GM19193 (cell line): Measurements from ENCODE around the gene HOXB3.

Experiments used
- POLR2A ChIP-seq: IDR thresholded peaks from 4 replicates; pipeline ENCODE4 v1.6.1; 2011; ENCODE audit not compliant: insufficient read depth, insufficient read length; ENCODE audit errors: extremely low read depth

The HOXB3 gene

DNA sequence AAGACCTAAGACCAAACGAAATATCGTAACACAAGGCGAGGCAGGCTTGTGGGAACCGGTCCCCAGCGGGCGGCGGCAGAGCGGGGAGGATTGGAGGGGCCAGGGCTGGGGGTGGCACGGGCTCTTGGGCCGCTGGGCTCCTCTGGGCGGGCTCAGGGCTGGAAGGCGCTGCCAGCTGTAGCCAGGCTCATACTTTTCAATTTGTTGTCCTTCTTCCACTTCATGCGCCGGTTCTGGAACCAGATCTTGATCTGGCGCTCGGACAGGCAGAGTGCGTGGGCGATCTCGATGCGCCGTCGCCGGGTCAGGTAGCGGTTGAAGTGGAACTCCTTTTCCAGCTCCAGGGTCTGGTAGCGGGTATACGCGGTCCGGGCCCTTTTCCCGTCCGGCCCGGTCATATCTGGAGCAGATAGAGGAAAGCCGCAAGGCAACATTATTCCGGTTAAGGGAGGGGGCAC lies 2.0 kb upstream of the HOXB3 start:
- no peak for TF ChIP-seq POLR2A

DNA sequence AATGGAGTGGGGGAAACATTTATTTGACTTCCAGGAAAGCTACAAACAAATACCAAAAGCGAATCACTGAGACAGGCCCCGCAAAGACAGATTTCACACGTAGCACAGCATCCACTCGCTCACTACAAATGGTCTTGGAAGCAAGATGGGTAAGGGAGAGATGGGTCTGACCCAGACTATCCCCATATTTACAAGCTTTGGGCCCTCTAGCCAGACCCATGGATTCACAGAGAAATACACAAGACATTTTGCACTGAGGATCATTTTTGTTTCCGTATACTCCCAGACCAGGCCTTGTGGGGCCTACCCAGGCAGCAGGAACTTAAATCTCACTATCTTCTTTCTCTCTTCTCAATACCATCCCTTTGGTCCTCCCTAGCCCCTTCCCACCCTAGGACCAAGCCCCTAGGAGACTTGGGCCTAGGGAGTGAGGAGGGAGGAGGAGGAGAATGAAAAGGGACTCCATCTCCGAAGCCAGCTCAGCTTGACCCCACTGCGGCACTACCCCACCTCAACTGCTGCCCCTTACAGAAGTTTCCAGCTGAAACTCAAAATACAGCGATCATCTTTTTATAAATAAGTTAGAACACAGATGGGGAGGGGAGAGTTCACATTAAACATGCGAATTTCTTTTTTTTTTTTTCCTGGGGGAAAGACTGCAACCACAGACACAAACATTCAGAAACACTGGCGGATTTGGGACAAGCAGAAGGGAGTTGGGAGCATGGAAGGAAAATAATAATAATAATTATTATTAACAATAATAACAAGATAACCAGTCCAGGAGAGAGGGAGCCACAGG lies 1.4 kb upstream of the HOXB3 start:
- TF ChIP-seq POLR2A = no peak

DNA sequence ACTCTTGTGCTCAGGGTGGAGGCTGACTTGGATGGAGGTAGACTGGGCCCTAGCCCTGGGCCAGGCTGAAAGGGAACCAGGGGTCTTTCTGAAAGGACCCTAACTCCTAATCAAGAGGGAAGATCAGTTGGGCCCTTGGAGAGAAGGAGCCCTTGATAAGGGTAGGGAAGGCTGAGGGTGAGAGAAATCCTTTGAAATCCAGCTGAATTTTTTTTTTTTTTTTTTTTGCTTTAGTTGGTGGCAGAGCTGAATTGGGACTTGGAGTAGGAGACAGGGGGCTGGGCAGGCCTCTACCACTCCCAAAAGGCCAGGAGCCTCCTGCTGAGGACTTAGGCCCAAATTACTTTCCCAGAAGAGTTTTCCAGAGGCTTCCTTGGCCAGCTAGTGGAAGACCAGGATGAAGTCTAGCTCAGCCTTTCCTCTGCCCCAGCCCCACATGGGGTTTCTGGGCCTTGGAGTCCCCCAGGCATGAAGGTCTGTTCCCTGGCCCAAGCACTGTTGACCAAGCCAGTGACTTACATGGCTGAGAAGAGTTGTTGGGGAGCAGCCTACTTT lies 643 bp upstream of the HOXB3 start:
- TF ChIP-seq POLR2A = no peak

DNA sequence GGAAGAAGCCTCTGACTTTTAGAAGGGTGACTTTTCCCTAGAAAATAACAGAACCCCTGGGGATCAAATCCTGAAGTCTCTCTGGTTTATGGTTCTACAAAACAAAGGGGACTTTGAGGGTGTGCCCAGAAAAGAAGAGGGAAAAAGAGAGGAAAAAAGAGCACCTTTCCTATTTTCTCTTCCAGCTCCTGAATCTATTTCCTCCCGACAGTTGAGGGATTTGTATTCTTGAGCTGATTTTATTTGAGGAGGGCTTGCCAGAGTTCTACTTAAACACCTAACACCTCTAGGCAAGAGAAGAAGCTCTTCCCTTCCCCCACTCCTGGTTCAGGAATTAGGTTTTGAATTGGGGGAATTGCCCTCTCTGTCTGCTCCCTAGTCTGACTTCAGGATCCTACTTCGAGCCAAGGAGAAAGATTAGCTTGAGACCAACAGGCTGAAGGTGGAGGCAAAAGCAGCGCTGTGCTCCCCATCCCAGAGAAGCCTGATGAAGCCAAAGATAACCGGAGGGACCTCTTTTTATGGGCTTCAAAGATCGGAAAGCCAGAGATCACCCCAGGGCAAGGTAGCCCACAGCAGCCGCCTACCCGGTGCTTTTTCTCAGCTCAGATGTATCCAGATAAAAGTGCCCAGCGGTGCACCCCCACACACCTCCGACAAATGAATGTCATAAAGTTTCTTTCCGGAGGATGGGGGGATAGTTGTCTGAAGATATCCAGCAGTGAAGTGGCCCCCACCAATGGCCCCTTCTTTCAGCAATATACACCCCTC lies 796 bp downstream of the HOXB3 start:
- TF ChIP-seq POLR2A = no peak

DNA sequence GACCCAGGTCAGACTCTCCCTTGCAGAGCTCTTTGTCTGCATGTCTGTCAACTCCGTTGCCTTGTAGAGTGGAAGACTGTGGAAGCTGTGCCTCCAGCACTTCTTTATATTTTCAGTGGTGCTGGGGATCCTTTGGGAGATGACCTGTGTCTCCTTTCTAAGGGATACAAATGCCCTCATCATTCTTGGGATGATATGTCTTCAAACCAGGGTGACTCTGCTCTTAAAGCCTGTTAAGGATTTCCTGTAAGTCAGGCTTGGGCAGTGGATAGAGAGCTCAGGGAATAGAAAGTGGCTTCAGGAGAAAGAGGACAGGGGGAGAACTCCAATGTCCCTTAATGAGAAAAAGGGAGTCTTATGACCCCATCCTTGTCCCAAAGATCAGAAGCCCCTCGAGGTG lies 1.5 kb downstream of the HOXB3 start:
- no peak for TF ChIP-seq POLR2A

DNA sequence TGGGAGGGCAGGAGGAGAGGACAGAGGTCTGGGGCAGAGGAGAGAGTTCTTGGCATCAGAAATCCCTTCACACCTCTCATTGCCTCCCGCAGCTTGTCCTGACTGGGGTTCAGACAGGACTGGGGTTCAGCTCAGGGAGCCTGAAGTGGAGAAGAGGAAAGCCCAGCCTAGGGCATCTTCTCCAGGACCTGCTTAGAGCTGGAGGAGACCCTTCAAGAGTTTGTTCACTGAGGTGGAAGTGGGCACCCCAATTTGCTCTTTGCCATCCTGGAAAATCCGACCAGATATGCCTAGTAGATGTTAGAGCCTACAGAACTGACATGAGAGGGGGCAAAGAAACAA lies 2.0 kb downstream of the HOXB3 start:
- TF ChIP-seq POLR2A = no peak

DNA sequence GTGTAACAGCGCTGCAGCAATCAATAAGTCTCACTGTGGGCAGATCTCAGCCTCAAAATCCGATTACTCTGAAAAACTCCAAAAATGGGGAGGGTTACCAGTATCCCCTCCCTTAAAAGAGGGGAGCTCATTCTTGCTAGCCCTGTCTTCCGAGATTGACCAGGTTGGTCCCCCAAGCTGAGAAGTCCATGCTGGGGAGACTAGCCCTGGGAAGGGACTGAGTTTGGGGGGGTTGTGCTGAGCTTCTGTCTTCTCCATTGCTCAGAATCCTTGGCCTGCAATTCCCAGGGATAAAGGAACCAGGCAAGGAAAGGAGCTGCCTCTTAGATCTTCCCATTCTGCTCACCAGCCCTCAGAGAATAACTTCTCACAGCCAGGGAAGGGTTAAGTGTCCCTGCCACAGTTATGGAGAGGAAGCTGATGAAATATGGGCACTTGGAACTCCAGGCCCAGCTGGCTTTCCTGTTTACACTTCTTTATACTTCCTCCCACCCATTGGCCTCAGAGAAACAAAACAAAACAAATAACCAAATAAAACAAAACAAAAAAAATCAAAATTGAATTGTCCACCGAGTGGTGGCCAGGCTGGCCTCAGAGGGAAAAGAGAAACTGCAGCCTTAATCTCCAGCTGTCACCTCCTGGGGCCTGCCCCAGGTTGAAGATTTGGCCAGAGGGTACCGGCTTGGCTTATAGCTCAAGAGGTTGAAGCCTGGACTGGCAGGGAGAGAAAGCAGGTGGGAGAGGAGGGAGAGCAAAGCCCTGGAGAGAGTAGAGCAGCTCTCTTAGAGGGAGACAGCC lies 2.6 kb downstream of the HOXB3 start:
- TF ChIP-seq POLR2A = no peak

DNA sequence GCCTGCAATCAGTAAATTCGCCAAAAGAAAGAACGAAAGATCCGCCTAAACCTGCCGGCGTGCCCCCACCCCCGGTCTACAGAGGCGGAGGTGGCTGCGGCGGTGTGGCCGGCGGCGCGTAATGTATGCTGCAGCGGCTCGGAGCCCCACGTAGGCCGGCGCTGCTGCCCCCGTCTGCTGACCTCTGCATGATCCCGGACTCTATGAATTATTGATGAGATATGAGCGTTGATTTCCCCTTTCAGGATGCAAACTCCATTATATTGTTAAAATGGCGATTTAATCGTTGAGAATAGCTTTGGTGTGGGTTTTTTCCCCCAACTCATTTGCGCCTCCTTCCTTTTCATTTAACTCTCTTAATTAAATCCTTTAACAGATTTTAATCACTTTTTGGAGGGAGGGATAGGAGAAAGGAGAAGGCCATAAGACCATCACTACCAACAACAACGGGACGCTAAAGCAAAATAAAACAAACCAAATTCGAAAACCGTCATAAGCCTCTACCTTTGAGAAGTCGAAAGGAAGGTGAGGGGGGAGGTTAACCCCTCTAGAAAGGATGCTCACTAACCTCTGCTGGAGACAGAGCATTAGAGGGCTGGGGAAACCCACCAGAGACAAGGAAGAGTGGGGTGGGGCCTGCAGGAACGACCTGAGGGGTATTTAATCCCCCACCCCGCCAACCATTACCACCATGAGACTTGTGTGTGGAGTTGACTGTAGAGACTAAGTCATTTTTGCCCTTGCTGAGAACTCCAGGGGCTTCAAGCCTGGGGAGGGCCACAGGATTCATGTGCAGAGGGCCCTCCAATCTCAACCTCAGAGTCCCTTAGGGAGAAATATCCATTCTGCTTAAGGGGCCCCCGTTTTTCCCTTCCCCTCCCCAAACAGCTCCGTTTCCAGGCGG lies 3.4 kb downstream of the HOXB3 start:
- TF ChIP-seq POLR2A = no peak

DNA sequence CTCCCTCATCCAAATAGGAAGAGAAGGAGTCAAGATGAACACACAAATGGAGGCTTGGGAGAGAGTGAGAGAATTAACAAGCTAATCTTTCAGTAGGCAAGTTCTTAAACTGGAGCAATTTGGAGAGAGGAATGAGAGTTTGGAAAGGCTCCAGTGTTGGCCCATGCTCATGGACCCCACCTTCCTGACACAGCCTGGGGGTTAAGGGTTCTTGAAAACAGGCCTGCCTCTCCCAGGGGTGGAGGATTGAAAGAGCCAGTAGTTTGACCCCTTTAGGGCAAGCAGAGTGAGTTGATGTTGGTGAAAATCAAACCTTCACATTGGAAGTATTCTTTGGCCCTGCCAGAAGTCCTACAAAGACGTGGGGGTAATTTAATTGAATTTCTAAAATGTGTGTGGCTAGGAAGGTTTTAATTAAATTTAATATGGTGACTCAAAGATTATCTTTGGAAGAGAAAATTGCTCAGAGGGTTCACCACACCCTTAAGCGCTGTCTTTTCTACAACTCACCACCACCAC lies 5.8 kb downstream of the HOXB3 start:
- TF ChIP-seq POLR2A = no peak

DNA sequence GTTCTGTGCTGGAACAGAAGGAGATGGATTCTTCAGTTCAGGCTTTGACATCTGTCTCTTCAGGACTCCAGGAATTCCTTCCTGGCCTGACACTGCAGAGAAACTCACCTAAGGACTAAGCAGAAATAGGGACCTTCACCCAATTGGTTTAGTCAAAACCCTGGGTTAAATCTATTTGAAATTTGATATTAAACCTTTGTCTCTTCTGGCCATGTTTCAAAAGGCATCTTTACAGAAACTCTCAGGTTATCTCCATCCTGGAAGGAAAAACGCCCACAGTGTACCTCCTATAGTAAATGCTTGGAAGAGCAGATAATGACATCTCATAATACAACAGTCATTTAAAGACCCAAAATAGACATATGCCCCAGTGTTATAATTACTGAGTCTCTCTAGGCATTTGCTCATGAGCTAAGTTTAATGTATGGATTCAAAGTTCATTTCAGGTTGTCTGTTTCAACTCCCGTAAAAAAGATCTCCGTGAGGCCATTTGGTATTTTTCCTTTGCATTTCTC lies 6.3 kb downstream of the HOXB3 start:
- TF ChIP-seq POLR2A = no peak

DNA sequence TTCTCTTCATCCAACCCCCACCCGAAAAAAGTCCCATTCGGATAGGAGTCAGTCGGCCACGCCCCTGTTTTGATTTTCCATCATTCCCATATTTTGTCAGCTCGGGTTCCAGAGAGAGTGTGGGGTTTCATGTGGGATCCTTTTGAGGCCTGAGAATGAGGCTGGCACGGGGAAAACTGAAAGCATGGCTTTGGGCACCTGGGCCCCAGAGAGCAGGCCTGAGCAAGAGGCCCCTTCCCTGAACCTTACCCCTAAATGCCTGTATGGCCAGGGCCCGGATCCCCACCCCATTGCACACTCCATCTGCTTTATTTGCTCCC lies 7.3 kb downstream of the HOXB3 start:
- no peak for TF ChIP-seq POLR2A

DNA sequence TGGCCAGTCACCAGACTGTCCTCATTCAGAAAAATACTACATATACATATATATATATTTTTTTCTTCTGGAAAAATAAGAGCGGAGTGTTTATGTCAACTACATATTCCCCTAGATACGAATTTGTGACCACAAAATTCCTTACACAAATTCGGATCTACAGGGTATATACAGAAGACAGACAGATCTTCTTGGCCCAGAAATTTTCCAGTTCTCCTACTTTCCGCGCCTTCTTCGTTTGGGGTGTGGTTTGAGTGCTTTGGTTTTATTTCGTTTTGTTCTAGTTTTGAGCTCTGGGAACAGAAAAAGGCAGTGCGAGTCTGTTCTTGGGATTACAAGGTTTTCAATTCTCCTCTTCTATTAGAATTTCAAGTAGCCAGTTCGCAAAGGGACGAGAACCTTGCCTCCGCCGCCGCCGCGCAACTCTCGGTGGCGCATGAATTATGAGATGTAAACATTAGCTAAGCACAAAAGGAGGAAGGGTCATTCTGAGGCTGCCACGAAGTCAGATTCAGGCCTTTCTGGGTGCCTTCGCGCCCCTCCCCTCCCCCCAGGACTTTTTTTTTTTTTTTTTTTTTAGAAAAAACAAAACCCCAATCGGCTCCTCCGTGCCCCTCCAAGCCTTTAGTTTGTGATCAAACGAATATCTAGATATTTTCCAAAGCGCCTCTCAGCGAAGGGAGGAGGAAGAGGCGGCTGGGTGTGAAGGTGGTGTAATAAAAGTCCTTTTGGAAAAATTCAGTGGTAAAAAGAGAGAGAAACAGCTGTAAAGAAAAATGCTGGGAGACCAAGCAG lies 10.1 kb downstream of the HOXB3 start:
- no peak for TF ChIP-seq POLR2A

DNA sequence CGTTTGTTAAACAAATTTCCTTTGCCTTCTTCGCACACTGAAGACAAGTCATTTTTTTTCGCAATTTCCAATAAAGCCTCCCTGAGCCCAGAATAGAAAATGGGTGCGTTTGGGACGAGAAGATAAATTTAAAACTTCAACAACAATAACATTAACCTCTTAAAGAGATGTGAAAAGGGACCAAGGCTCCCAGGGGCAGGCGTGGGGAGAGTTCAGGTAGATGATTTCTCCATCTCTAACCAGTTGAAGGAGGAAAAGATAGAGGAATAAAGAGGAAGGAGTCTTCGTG lies 10.6 kb downstream of the HOXB3 start:
- TF ChIP-seq POLR2A = no peak

DNA sequence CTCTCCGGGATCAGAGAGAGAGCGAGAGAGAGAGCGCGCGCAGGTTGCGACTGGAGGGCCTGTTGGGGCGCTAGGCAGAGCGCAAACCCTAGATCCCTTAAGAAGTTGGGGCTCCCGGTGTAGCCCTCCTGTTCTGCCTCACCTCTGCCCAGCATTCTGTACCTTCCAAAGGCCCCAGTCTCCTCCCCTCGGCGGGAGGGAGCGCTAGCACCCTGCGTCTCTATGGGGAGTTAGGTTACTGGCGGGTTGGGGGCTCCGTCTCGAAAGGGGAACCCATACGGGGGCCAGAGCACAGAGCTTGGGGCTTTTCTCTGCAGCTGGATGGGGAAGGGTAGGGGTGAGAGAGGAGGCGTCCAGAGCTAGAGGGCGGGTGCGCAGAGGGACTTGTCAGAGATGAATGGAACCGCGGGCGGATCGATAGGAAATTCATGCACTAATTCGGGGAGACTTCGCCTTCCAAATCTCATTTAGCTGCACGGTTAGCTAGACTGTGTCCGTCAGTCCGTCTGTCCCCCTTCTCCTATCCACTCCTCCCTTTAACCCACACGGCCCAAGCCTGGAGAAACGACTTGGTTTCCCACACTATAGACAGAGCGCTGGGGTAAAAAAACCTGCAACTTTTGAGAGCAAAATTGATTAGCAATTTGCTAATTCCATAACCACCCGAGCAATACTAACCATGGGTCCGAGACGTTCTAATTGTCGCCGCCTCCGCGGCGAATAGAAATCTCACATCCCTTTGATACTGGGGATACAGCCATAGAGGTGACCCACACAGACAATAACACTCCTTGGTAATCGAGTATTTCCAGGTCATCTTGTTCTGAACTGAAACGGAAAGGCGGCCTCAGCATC lies 11.2 kb downstream of the HOXB3 start:
- TF ChIP-seq POLR2A = peak; percentile 16
